GM21447 (cell line): ENCODE measurements around the gene HSPBP1.
"Not testable (repeated sequence)": the region's sequence is repeated elsewhere in the genome, so short reads cannot be mapped to it uniquely, and the experiment has no call there.

ENCODE experiments used
- ATAC-seq: cut with Tn5 transposase; IDR thresholded peaks from one replicate; pipeline ENCODE4 v1.9.1; 2021; ENCODE audit not compliant: unreplicated experiment

The HSPBP1 gene

GRCh38 chr19:55279770-55280643 is at the start of gene HSPBP1:
HSPBP1 (minus strand) TSS chr19:55280110; CDS start chr19:55279608, 502 bp downstream.
- ATAC-seq = peak; percentile 62

GRCh38 chr19:55328774-55329318 is 48.9 kb upstream of the HSPBP1 start:
- ATAC-seq = not testable (repeated sequence)

- ATAC-seq = no peak
These were observed 45.3 kb upstream of the HSPBP1 start, which contains the start of gene TMEM150B for GRCh38 chr19:55325172-55325571. TMEM150B (minus strand) TSS chr19:55325341; CDS start chr19:55321036, 4,305 bp downstream.

- no peak for ATAC-seq
These were observed 44.8 kb upstream of the HSPBP1 start for GRCh38 chr19:55324662-55325061.

- no peak for ATAC-seq
These were observed 42.4 kb upstream of the HSPBP1 start for GRCh38 chr19:55322204-55322885.

- ATAC-seq = no peak
These were observed 41.7 kb upstream of the HSPBP1 start for GRCh38 chr19:55321466-55322137.

- no peak for ATAC-seq
These were observed 41.0 kb upstream of the HSPBP1 start for GRCh38 chr19:55320844-55321419.

GRCh38 chr19:55319785-55320184 is 39.9 kb upstream of the HSPBP1 start:
- no peak for ATAC-seq

GRCh38 chr19:55316646-55317045 is 36.7 kb upstream of the HSPBP1 start:
- ATAC-seq = no peak

GRCh38 chr19:55315956-55316525 is 36.1 kb upstream of the HSPBP1 start:
- no peak for ATAC-seq

- ATAC-seq = no peak
These were observed 34.5 kb upstream of the HSPBP1 start for GRCh38 chr19:55314396-55314795.

- no peak for ATAC-seq
These were observed 33.0 kb upstream of the HSPBP1 start for GRCh38 chr19:55312621-55313512.

- ATAC-seq = no peak
These were observed 31.9 kb upstream of the HSPBP1 start for GRCh38 chr19:55311797-55312196.

- ATAC-seq = no peak
These were observed 31.5 kb upstream of the HSPBP1 start for GRCh38 chr19:55311397-55311796.

- no peak for ATAC-seq
These were observed 30.6 kb upstream of the HSPBP1 start for GRCh38 chr19:55310498-55310897.

GRCh38 chr19:55309448-55309847 is 29.5 kb upstream of the HSPBP1 start:
- ATAC-seq = no peak

GRCh38 chr19:55308281-55308680 is 28.4 kb upstream of the HSPBP1 start:
- no peak for ATAC-seq

GRCh38 chr19:55306712-55307111 is 26.8 kb upstream of the HSPBP1 start:
- no peak for ATAC-seq

- ATAC-seq = no peak
These were observed 26.2 kb upstream of the HSPBP1 start for GRCh38 chr19:55305983-55306562.
